DMS114 treated with DMSO at 0.1 percent for 48 hours (cell line): Measurements from ENCODE around the gene PSD4.

ENCODE experiments used
- DNase-seq: peaks from one replicate; lab custom pipeline; 2025; ENCODE audit not compliant: unreplicated experiment; lab: John Stamatoyannopoulos, UW

Gene PSD4

DNA sequence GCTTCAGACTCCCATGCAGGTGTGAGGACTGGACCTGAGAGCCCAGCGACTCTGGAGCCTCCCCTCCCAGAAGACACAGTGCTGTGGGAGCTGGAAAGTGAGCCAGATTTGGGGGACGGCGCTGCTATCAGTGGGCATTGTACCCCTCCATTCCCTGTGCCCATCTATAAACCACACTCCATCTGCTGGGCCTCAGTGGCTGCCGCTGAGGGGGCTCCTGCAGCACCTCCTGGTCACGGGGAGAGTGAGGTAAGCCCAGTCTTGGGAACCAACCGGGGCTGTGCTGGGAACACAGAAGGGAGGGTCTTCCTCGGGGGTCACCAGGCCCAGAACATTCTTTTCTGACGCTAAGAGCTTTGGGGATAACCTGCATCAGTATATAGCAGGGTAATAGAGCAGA is 9.5 kb downstream of the PSD4 start:
- no peak for DNase-seq

DNA sequence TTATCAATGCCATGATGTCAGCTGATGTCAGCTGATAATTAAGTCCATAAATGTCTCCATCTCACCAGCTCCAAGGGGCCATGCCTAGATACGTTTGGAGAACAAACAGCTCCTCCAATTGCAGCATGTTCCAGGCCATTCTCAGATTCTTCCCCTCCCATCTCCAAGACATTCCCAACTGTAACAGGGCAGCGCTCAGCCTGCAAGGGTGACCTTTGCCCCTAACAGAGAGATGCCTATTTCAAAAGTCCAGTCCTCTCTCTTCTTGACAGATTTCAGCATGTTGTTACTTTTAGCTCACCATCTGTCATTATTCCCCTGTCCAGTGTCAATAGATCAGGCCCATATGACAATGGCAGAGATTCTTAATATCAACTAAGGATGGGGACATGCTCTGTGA is 9.9 kb downstream of the PSD4 start:
- no peak for DNase-seq

DNA sequence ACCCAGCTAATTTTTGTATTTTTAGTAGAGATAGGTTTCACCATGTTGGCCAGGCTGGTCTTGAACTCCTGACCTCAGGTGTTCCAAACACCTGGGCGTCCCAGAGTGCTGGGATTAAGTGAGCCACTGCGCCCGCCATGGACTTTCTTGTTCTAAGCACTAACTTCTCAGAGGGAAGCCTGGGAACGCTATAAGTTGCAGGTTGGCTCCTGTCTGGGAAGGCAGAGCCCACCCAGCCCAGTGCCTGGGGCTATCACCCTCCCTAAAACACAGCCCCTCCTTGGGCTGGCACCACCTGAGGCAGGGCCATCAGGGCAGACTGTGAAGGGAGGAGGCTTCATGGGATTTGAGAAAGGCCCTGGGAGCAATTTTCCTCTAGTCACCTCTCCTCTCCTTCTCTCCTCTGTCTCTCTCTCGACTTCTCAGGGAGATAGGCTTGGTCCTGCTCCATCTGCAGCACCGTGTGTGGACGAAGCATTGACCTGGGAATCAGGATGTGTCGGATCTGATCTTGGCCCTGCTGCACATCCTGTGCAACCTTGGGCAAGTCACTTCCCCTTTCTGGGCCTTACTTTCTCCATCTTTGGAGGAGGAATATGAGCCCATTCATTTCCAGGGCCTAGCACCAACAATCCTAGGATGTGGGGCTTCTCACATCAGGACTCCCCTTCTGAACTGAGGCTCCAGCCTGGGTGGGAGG is 10.9 kb downstream of the PSD4 start:
- no peak for DNase-seq

DNA sequence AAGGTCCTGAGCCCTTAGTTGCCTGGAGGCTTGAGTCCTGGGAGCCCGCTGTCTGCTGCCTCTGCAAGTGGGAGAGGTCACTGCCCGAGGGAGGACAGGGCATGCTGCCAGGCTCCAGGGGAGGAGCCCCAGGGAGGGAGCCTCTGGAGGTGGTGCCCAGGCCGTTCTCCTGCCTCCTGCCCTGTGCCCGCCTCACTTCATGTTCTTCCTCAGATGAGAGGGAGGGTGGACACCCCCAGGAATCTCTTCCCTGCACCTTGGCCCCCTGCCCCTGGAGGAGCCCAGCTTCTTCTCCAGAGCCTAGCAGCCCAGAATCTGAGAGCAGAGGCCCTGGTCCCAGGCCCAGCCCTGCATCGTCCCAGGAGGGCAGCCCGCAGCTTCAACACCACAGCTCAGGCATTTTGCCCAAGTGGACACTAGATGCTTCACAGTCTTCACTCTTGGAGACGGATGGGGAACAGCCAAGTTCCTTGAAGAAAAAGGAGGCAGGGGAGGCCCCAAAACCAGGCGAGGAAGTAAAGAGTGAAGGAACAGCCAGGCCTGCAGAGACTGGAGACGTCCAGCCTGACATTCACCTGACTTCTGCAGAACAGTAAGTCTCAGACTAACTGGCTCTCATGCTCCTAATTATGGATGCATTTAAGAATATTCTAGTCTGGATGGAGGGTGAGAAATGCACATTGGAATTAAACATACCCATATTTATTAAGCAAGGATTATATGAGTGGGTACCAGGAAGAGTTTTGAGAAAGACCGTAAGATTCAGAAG is 12.1 kb downstream of the PSD4 start:
- no peak for DNase-seq

DNA sequence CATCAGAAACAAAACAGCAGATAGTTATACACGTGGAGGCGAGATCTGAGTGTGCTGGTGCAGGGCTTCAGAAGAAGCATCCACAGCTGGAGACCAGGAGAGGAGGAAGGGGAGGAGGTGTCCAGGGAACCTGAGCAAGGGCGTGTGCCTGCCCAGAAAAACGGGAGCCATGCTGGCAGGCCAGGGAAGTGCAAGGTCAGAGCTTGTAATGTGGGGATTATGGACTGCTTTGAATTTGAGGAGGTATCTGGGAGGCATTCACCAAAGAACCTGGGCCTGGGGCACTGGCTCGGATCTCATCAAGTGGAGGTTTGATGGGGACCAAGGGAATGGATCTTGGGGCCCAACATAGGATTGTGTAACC is 12.6 kb downstream of the PSD4 start:
- no peak for DNase-seq

GRCh38 chr2:113187771-113188170 is 14.0 kb downstream of the PSD4 start:
- no peak for DNase-seq

DNA sequence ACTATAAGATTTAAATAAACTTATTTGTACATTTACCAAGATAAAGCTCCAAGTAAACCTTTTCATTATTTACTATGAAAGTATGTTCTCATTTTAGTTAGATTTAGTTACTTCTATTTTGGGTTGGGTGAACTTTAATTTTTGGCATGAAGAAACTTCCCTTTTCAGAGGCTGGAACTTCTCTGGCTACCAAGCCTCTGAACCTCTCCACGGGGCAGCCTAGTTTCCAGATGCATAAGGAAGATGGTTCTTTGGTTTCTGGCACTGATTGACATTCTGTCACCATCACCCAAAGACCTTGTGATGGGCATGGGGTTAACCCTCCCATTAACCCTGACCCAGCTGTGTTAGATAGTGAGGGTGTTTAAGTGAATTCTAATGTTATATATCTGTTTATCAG is 17.1 kb downstream of the PSD4 start:
- no peak for DNase-seq

DNA sequence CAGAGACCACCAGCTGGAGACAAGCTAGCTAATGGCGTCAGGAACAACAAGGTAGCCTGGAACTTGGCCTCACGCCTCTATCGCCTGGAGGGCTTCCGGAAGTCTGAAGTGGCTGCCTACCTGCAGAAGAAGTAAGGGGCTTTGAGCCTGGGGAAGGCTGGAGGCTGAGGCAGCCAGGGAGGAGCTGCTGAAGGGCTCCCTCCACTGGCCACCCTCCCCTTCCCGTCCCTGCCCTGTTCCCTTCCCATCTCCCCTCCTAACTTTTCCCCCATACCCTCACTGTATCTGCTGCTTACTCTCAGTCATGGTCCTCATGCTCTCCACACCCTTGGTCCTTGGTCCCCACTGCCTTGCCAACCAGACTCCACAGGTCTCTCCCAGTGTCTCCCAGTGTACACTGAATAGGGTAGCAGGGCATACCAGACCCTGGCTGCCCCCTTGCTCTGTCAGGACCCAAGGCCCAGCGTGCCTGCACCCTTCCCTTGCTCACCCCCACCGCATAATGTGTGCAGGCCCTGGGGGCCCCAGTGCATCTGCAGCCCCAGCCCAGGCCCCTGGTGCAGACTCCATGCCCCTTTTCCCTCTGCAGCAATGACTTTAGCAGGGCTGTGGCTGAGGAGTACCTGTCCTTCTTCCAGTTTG is 18.8 kb downstream of the PSD4 start:
- DNase-seq, result no peak

GRCh38 chr2:113195923-113196501 is 22.2 kb downstream of the PSD4 start:
- no peak for DNase-seq

- DNase-seq, result no peak
Measured at GRCh38 chr2:113196839-113197238, 23.1 kb downstream of the PSD4 start.

GRCh38 chr2:113197347-113198047 is 23.7 kb downstream of the PSD4 start:
- DNase-seq, result no peak

GRCh38 chr2:113198048-113198789 is 24.4 kb downstream of the PSD4 start:
- no peak for DNase-seq

GRCh38 chr2:113198790-113199612 is 25.2 kb downstream of the PSD4 start:
- peak; percentile 24 for DNase-seq

DNA sequence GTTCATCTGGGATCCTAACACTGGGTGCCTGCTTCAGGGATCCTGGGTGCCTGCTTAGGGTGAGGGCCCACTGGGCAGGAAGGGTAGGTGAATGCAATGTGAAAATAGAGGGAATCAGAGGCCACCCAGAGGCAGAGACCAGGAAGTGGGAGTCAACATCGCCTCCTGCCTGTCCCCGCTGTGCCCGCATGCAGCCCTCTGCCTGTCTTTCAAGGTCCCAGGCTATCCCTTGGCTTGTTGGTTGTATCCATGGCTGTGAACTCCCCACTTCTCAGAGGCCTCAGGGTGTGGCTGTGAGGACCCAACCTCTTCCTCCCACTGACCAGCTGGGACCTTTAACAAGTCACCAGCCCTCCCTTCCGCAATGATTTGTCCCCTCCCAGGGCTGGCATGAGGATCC is 26.5 kb downstream of the PSD4 start:
- no peak for DNase-seq

GRCh38 chr2:113200736-113201490 is 27.1 kb downstream of the PSD4 start:
- no peak for DNase-seq

DNA sequence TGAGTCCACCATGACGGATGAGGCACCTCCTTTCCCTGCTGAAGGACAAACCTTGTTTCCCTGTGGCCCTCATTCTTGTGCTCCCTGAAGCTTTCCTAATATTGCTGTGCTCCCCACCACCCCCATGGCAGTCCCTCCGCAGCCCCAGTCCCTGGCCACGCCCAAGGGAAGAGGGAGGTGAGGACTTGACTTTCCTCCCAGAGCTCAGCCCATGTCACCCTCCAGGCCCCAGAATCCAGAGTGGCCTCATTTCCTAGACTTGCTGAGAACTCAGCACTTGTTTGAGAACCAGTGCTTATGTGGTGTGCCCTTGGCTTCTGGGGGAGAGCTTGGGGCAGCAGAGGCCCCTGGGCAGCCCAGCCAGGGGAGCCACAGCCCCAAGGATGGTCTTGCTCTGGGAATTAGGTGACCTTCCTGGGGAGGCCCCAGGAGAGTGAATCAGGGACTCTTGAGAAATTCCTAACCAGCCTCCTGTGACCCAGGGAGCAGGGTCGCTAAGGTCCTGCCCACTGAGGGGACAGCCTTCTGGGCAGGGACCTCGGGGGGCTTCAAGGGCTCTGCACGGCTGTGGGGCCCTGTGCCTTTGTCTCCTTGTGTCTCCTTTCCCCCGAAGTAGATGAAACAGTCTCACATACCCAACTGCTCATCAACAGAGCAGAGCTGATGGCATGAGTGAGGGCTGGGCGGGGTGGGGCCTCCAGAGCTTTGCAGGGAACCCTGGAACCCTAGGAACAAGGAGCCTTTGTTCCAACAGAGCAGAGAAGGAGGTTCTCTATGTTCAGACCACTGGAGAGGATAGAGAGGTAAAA is 27.9 kb downstream of the PSD4 start:
- no peak for DNase-seq

DNA sequence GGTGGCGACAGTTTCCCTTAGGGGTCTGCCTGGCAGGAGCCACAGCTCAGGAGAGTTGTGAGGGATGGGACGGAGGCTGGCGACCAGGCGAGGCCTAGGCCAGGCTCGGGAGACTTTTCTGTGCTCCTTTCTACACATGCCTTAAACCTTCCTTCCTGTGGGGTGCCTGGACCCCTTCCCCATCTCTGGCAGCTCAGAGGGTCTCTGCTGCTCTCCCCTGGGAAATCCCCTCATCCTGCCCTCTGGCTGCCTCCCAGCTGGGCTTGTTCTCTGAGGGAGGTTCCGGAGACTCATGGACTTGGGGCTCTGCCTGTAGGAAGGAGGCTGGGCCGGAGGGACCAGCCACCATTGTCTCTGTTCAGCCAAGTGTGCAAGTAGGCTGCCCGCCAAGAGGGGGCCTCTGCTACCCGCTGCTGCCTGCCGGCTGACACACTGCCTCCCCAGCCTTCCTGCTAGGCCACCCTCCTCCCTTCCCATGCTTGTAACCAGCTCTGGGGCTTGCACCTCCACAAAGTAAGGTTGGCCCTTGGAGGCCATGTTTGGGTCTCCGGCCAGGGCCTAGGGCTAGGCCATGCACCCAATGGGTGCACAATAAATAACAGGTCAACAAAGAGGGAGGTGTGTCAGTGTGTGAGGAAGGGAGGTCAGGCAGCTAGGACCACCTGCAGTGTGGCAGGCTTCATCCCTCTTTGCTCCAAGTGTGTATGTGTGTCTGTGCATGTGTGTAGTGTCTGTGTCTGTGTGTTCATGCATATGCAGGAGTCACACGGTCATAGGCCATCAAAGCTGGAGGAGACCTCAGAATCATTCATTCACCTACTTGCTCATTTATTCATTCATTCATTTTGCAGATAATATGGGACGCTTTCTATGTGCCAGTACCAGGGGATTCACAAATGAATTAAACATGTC is 28.8 kb downstream of the PSD4 start:
- no peak for DNase-seq
